Pons (tissue), 1 donor: ENCODE results near the gene CORO1C.
"Not testable (repeated sequence)": the region's sequence is repeated elsewhere in the genome, so short reads cannot be mapped to it uniquely, and the experiment has no call there.

Experiments
- DNase-seq: peaks from one replicate; pipeline ENCODE4 v3.0.0-alpha.2; 2016; ENCODE audit warnings: low spot score

The CORO1C gene

GRCh38 chr12:108672054-108672453 lies 59.3 kb downstream of the CORO1C start:
- no peak for DNase-seq

GRCh38 chr12:108671110-108671509 lies 60.2 kb downstream of the CORO1C start:
- DNase-seq, result no peak

- DNase-seq, result no peak
Measured at GRCh38 chr12:108670066-108670631, 61.2 kb downstream of the CORO1C start.

GRCh38 chr12:108668542-108668941 lies 62.8 kb downstream of the CORO1C start:
- no peak for DNase-seq

- no peak for DNase-seq
Measured at GRCh38 chr12:108668063-108668462, 63.3 kb downstream of the CORO1C start.

GRCh38 chr12:108667349-108667748 lies 64.0 kb downstream of the CORO1C start:
- DNase-seq, result peak; percentile 34

- DNase-seq, result peak; percentile 74
Measured at GRCh38 chr12:108666401-108666881, 64.9 kb downstream of the CORO1C start.

GRCh38 chr12:108665608-108666202 lies 65.6 kb downstream of the CORO1C start:
- DNase-seq, result no peak

GRCh38 chr12:108664338-108665258 lies 66.7 kb downstream of the CORO1C start:
- DNase-seq, result peak; percentile 96

- DNase-seq, result no peak
Measured at GRCh38 chr12:108663324-108664015, 67.8 kb downstream of the CORO1C start.

- DNase-seq, result not testable (repeated sequence)
Measured at GRCh38 chr12:108658115-108658514, 73.2 kb downstream of the CORO1C start.

GRCh38 chr12:108657130-108657745 lies 74.1 kb downstream of the CORO1C start:
- no peak for DNase-seq

GRCh38 chr12:108656247-108656646 lies 75.1 kb downstream of the CORO1C start:
- DNase-seq, result not testable (repeated sequence)

GRCh38 chr12:108655812-108656175 lies 75.5 kb downstream of the CORO1C start:
- not testable (repeated sequence) for DNase-seq

GRCh38 chr12:108654622-108655021 lies 76.7 kb downstream of the CORO1C start:
- DNase-seq, result not testable (repeated sequence)

GRCh38 chr12:108653922-108654321 lies 77.4 kb downstream of the CORO1C start:
- no peak for DNase-seq

- DNase-seq, result no peak
Measured at GRCh38 chr12:108653082-108653516, 78.2 kb downstream of the CORO1C start.

GRCh38 chr12:108650083-108650482 lies 81.2 kb downstream of the CORO1C start:
- no peak for DNase-seq

GRCh38 chr12:108649669-108650068 lies 81.6 kb downstream of the CORO1C start:
- DNase-seq, result no peak

GRCh38 chr12:108649126-108649525 lies 82.2 kb downstream of the CORO1C start:
- no peak for DNase-seq

- no peak for DNase-seq
Measured at GRCh38 chr12:108648371-108648770, 82.9 kb downstream of the CORO1C start.
